GM12878 (cell line): ENCODE results near the gene SHC2. TPM values are rescaled to one million over a fixed set of nuclear protein-coding genes. Genes with fewer than 3 reads are reported as not detected.

Source experiments
- ATAC-seq: fragments of 200-7000 bp; cut with Tn5 transposase; 3 replicates; pipeline ENCODE4 v1.9.1; 2020; ENCODE audit warnings: mild to moderate bottlenecking, moderate library complexity
- BruUV-seq: library from RNA; stranded (reverse); fragments of 400-500 nt; replicated peaks from 2 replicates; lab custom pipeline; 2021; lab: Mats Ljungman, UMichigan
- CTCF ChIA-PET: fragments of 300-600 bp; sonication (Branson Sonifier 250); formaldehyde crosslinking; extraction: SDS; loops from one replicate; lab custom pipeline; 2021; ENCODE audit warnings: inconsistent platforms; lab: Yijun Ruan, JAX
- POLR2A ChIA-PET: fragments of 350-600 bp; formaldehyde crosslinking; extraction: SDS; loops from one replicate; lab custom pipeline; 2021; ENCODE audit warnings: inconsistent platforms; lab: Charles Lee
- RAD21 ChIA-PET: fragments of 300-600 bp; sonication (Branson Sonifier 250); formaldehyde crosslinking; loops from one replicate; lab custom pipeline; 2023; ENCODE audit warnings: antibody characterized with exemption; ENCODE audit not compliant: unreplicated experiment; lab: Charles Lee
- SMC1A ChIA-PET: fragments of 300-600 bp; sonication (Branson Sonifier 250); formaldehyde crosslinking; loops from one replicate; lab custom pipeline; 2023; ENCODE audit not compliant: unreplicated experiment, uncharacterized antibody; lab: Charles Lee
- DNase-seq: peaks from one replicate; pipeline ENCODE4 v3.0.0-alpha.2; 2011; ENCODE audit warnings: low read depth, low spot score
- FAIRE-seq: peaks from 3 replicates; lab custom pipeline; 2011; peaks lifted over from hg19 to GRCh38; lab: Jason Lieb, UNC
- H2AFZ ChIP-seq: 2 replicates; pipeline ENCODE4 v1.6.0; 2011; ENCODE audit warnings: low read depth, low read length, control low read depth; ENCODE audit not compliant: control insufficient read depth
- H3K27ac ChIP-seq: 2 replicates; pipeline ENCODE4 v1.5.1; 2011; ENCODE audit warnings: control low read depth; ENCODE audit not compliant: control insufficient read depth, insufficient read depth
- H3K27me3 ChIP-seq, 2 experiments: replicated peaks in 1 of 2; 2 replicates each; pipeline versions ENCODE4 v1.6.0 to v1.6.1; 2011; ENCODE audit warnings: low read length in 1 of 2; ENCODE audit not compliant: control insufficient read depth in 2 of 2, insufficient read depth in 2 of 2
- H3K36me3 ChIP-seq, 2 experiments: 2 replicates each; pipeline ENCODE4 v1.5.1; 2011; ENCODE audit warnings: low read length in 1 of 2; ENCODE audit not compliant: control insufficient read depth in 2 of 2, insufficient read depth in 2 of 2
- H3K4me1 ChIP-seq: 2 replicates; pipeline ENCODE4 v1.6.1; 2011; ENCODE audit warnings: mild to moderate bottlenecking, low read length, moderate library complexity, mixed read lengths; ENCODE audit not compliant: control insufficient read depth, insufficient read depth
- H3K4me2 ChIP-seq: 2 replicates; pipeline ENCODE4 v1.6.0; 2011; ENCODE audit warnings: control low read depth; ENCODE audit not compliant: control insufficient read depth, insufficient read depth
- H3K4me3 ChIP-seq: fragments of 200-600 bp; sonication (generic); 2 replicates; pipeline ENCODE4 v1.5.1; 2016
- H3K79me2 ChIP-seq: 2 replicates; pipeline ENCODE4 v1.6.0; 2011; ENCODE audit warnings: low read length; ENCODE audit not compliant: control insufficient read depth, insufficient read depth
- H3K9ac ChIP-seq: 2 replicates; pipeline ENCODE4 v1.8.0; 2011; ENCODE audit warnings: low read length, control low read depth, mixed read lengths; ENCODE audit not compliant: control insufficient read depth, insufficient read depth
- H3K9me3 ChIP-seq: replicated peaks from 3 replicates; pipeline ENCODE4 v1.5.1; 2011; ENCODE audit warnings: mild to moderate bottlenecking, low read length; ENCODE audit not compliant: control insufficient read depth, insufficient read depth
- H4K20me1 ChIP-seq: 2 replicates; pipeline ENCODE4 v1.6.0; 2011; ENCODE audit not compliant: control insufficient read depth, insufficient read depth
- BACH1 ChIP-seq: fragments of 450-650 bp; IDR thresholded peaks from 2 replicates; pipeline ENCODE4 v1.6.1; 2017; ENCODE audit warnings: mild to moderate bottlenecking, borderline replicate concordance
- CEBPB ChIP-seq, 2 experiments: fragments of 150-350 bp in 1 of 2; IDR thresholded peaks; 2 replicates each; pipeline ENCODE4 v1.6.1; 2012 to 2014; ENCODE audit warnings: low read depth in 2 of 2, low read length in 2 of 2, borderline replicate concordance in 1 of 2, inconsistent platforms in 1 of 2
- HDGF ChIP-seq: fragments of 450-650 bp; IDR thresholded peaks from 2 replicates; pipeline ENCODE4 v1.6.1; 2016; ENCODE audit warnings: antibody characterized with exemption
- NBN ChIP-seq: fragments of 450-650 bp; IDR thresholded peaks from 2 replicates; pipeline ENCODE4 v1.6.1; 2016
- NFYB ChIP-seq: IDR thresholded peaks from 2 replicates; pipeline ENCODE4 v1.6.1; 2011; ENCODE audit warnings: low read depth, mild to moderate bottlenecking, low read length, improper control_type of control experiment, moderate library complexity; ENCODE audit not compliant: insufficient read depth
- NR2C1 ChIP-seq: fragments of 450-650 bp; IDR thresholded peaks from 2 replicates; pipeline ENCODE4 v1.6.1; 2017; ENCODE audit warnings: antibody characterized with exemption, mild to moderate bottlenecking, moderate library complexity
- POLR2A ChIP-seq: IDR thresholded peaks from 2 replicates; pipeline ENCODE4 v1.6.1; 2011; ENCODE audit warnings: low read depth, mild to moderate bottlenecking, low read length
- POLR2AphosphoS2 ChIP-seq: IDR thresholded peaks from 2 replicates; pipeline ENCODE4 v1.6.1; 2011; ENCODE audit warnings: low read depth, mild to moderate bottlenecking, low read length, improper control_type of control experiment, moderate library complexity
- RB1 ChIP-seq: fragments of 450-650 bp; formaldehyde crosslinking; IDR thresholded peaks from 2 replicates; pipeline ENCODE4 v1.6.1; 2017; ENCODE audit warnings: mild to moderate bottlenecking, borderline replicate concordance
- RCOR1 ChIP-seq: conservative IDR thresholded peaks from 2 replicates; pipeline ENCODE4 v1.6.1; 2012; ENCODE audit warnings: low read depth, low read length, improper control_type of control experiment
- SIN3A ChIP-seq: IDR thresholded peaks from 2 replicates; pipeline ENCODE4 v1.6.1; 2012; ENCODE audit warnings: low read depth, low read length, improper control_type of control experiment
- SMAD1 ChIP-seq: fragments of 450-650 bp; IDR thresholded peaks from 2 replicates; pipeline ENCODE4 v1.6.1; 2018; ENCODE audit warnings: mild to moderate bottlenecking, low read depth; ENCODE audit not compliant: partially characterized antibody
- SREBF2 ChIP-seq: IDR thresholded peaks from 2 replicates; pipeline ENCODE4 v1.6.1; 2012; ENCODE audit warnings: mild to moderate bottlenecking, low read length
- SUPT20H ChIP-seq: IDR thresholded peaks from 2 replicates; pipeline ENCODE4 v1.6.1; 2011; ENCODE audit warnings: low read depth, mild to moderate bottlenecking, low read length, moderate library complexity, borderline replicate concordance; ENCODE audit not compliant: control insufficient read depth
- WRNIP1 ChIP-seq: IDR thresholded peaks from 2 replicates; pipeline ENCODE4 v1.6.1; 2011; ENCODE audit warnings: low read depth, low read length, improper control_type of control experiment, borderline replicate concordance
- ZSCAN29 ChIP-seq: fragments of 450-650 bp; IDR thresholded peaks from 2 replicates; pipeline ENCODE4 v1.6.1; 2017; ENCODE audit warnings: mild to moderate bottlenecking, moderate library complexity
- WGBS: methylation state at CpG from one replicate; pipeline ENCODE4 v1.1.6; 2016; ENCODE audit warnings: low lambda C conversion rate; ENCODE audit not compliant: insufficient replicate concordance, insufficient coverage; ENCODE audit errors: missing lambda C conversion rate; 5-methylcytosine and 5-hydroxymethylcytosine counted together
- in situ Hi-C: fragments of 300-500 bp; cut with MboI; formaldehyde crosslinking; loops from 9 replicates; pipeline ENCODE4 v1.14.3; 2018; ENCODE audit warnings: mixed read lengths
- intact Hi-C: fragments of 100-400 bp; cut with micrococcal nuclease; formaldehyde crosslinking; loops from one replicate; pipeline ENCODE4 v1.14.2; 2022; ENCODE audit not compliant: unreplicated experiment
- polyA plus RNA-seq, 11 experiments: library from polyadenylated mRNA; depleted of rRNA in 4 of 11; unstranded in 6 of 11; stranded (reverse) in 5 of 11; fragments of >200 nt; fragmentation: Nextera tagmentation in 4 of 11; fragmentation: Illumina TruSeq in 1 of 11; extraction: Ambion mirVana in 4 of 11; extraction: Trizol in 1 of 11; gene quantifications; 1 replicate in 1 of 11; 2 replicates in 10 of 11; pipeline versions ENCODE4 v1.2.1 to v1.2.3, GENCODE V29; 2011 to 2016; ENCODE audit warnings: inconsistent platforms in 2 of 11, missing spikeins in 2 of 11, low read depth in 1 of 11
- total RNA-seq, 4 experiments: library from RNA; depleted of rRNA in 3 of 4; stranded (reverse); fragments of >200 nt in 3 of 4; fragmentation: Illumina TruSeq in 1 of 4; extraction: Trizol in 1 of 4; gene quantifications; 2 replicates each; pipeline versions ENCODE4 v1.2.1 to v1.2.3, GENCODE V29; 2013 to 2021
- TF ChIP-seq, protein P1 (sequence below): fragments of 150-350 bp; IDR thresholded peaks from 2 replicates; pipeline ENCODE4 v1.6.1; 2016; ENCODE audit warnings: low read depth, low read length
- TF ChIP-seq, protein P2 (sequence below): IDR thresholded peaks from 2 replicates; pipeline ENCODE4 v1.6.1; 2011; ENCODE audit warnings: borderline replicate concordance, low read depth, mild to moderate bottlenecking, moderate library complexity, low read length; ENCODE audit not compliant: insufficient read depth, poor library complexity, severe bottlenecking
- TF ChIP-seq, protein P3 (sequence below): IDR thresholded peaks from 2 replicates; pipeline ENCODE4 v1.6.1; 2012; ENCODE audit warnings: low read length, inconsistent platforms
- TF ChIP-seq, protein P4 (sequence below): IDR thresholded peaks from 2 replicates; pipeline ENCODE4 v1.6.1; 2012; ENCODE audit warnings: low read depth, low read length, improper control_type of control experiment

SHC2 gene
- total and polyA plus RNA-seq, 10 of the 15 experiments (the other 5 are each of a cell fraction or from before 2014, with no cell fraction given): 0.08 TPM; not detected in 9

DNA sequence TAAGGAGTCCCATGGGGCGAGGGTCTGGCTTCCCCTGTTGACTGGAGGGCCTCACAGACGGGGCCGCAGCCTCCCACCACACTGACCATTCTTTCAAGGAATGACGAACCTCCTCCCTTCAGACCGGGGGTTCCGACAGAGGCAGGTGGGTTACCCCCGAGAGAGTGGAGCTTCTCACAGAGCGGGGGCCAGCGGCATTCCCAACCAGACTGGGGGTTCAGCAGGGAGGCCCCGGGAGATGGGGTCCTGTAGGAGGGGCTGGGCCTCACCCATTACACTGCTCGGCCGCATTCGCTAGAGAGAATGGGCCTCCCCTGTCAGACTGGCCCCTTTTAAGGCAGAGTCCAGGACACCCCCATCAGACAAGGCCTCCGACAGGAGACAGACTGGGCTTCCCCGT lies 36.3 kb downstream of the SHC2 start:
- no peaks in the 10 kb centered on the region for H3K27me3 ChIP-seq
- no peak overlapping the region for H3K27ac ChIP-seq
- ChIA-PET CTCF (no interaction called here), POLR2A (no interaction called here), SMC1A (no interaction called here), RAD21 (no interaction called here)
- 74% methylated on average over 15 of the region's 15 CpGs for WGBS
- H3K79me2 ChIP-seq: no peaks in the 10 kb centered on the region
- no peaks in the 10 kb centered on the region for H3K36me3 ChIP-seq
- no peak overlapping the region for H3K9ac ChIP-seq
- intact Hi-C loops: no loop called here
- DNase-seq (no peak), ATAC-seq (no peak), FAIRE-seq (no peak)
- no TSS peak for BruUV-seq
- H3K4me1 ChIP-seq: no peaks in the 10 kb centered on the region
- no peaks in the 10 kb centered on the region; the same call in 2 of the 3 replicates for H3K9me3 ChIP-seq
- no peak for TF ChIP-seq POLR2A
- TF ChIP-seq, protein P1, sequence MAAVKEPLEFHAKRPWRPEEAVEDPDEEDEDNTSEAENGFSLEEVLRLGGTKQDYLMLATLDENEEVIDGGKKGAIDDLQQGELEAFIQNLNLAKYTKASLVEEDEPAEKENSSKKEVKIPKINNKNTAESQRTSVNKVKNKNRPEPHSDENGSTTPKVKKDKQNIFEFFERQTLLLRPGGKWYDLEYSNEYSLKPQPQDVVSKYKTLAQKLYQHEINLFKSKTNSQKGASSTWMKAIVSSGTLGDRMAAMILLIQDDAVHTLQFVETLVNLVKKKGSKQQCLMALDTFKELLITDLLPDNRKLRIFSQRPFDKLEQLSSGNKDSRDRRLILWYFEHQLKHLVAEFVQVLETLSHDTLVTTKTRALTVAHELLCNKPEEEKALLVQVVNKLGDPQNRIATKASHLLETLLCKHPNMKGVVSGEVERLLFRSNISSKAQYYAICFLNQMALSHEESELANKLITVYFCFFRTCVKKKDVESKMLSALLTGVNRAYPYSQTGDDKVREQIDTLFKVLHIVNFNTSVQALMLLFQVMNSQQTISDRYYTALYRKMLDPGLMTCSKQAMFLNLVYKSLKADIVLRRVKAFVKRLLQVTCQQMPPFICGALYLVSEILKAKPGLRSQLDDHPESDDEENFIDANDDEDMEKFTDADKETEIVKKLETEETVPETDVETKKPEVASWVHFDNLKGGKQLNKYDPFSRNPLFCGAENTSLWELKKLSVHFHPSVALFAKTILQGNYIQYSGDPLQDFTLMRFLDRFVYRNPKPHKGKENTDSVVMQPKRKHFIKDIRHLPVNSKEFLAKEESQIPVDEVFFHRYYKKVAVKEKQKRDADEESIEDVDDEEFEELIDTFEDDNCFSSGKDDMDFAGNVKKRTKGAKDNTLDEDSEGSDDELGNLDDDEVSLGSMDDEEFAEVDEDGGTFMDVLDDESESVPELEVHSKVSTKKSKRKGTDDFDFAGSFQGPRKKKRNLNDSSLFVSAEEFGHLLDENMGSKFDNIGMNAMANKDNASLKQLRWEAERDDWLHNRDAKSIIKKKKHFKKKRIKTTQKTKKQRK: no peak
- no peak for TF ChIP-seq HDGF
- TF ChIP-seq NR2C1: no peak
- TF ChIP-seq, protein P2, sequence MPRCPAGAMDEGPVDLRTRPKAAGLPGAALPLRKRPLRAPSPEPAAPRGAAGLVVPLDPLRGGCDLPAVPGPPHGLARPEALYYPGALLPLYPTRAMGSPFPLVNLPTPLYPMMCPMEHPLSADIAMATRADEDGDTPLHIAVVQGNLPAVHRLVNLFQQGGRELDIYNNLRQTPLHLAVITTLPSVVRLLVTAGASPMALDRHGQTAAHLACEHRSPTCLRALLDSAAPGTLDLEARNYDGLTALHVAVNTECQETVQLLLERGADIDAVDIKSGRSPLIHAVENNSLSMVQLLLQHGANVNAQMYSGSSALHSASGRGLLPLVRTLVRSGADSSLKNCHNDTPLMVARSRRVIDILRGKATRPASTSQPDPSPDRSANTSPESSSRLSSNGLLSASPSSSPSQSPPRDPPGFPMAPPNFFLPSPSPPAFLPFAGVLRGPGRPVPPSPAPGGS: no peak
- TF ChIP-seq, protein P3, sequence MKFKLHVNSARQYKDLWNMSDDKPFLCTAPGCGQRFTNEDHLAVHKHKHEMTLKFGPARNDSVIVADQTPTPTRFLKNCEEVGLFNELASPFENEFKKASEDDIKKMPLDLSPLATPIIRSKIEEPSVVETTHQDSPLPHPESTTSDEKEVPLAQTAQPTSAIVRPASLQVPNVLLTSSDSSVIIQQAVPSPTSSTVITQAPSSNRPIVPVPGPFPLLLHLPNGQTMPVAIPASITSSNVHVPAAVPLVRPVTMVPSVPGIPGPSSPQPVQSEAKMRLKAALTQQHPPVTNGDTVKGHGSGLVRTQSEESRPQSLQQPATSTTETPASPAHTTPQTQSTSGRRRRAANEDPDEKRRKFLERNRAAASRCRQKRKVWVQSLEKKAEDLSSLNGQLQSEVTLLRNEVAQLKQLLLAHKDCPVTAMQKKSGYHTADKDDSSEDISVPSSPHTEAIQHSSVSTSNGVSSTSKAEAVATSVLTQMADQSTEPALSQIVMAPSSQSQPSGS: no peak
- no peak for TF ChIP-seq SMAD1
- TF ChIP-seq NBN: no peak
- TF ChIP-seq BACH1: no peak
- TF ChIP-seq, protein P4, sequence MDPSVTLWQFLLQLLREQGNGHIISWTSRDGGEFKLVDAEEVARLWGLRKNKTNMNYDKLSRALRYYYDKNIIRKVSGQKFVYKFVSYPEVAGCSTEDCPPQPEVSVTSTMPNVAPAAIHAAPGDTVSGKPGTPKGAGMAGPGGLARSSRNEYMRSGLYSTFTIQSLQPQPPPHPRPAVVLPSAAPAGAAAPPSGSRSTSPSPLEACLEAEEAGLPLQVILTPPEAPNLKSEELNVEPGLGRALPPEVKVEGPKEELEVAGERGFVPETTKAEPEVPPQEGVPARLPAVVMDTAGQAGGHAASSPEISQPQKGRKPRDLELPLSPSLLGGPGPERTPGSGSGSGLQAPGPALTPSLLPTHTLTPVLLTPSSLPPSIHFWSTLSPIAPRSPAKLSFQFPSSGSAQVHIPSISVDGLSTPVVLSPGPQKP: no peak
- TF ChIP-seq RCOR1: no peak
- no peak for TF ChIP-seq POLR2AphosphoS2
- TF ChIP-seq WRNIP1: no peak
- no peak for TF ChIP-seq SREBF2
- TF ChIP-seq SIN3A: no peak
- no peak for TF ChIP-seq ZSCAN29
- TF ChIP-seq CEBPB (IDR thresholded peaks at IDR 0.05; ENCODE audit: borderline replicate concordance in 1 of 2, low read depth in 2 of 2, low read length in 2 of 2): no peak
- TF ChIP-seq SUPT20H: no peak
- no peak for TF ChIP-seq NFYB
- TF ChIP-seq RB1: no peak
- in situ Hi-C loops: no loop called here
- H3K4me3 ChIP-seq: no peak overlapping the region
- no peak overlapping the region for H2AFZ ChIP-seq
- no peaks in the 10 kb centered on the region for H4K20me1 ChIP-seq
- no peak overlapping the region for H3K4me2 ChIP-seq
